Bronchial epithelial cell (primary cell): ENCODE measurements around the gene HCAR1. TPM values are rescaled to one million over a fixed set of nuclear protein-coding genes. Genes with fewer than 3 reads are reported as not detected.
A peak's percentile ranks its signal among the peaks of the same experiment; 100 is the strongest.

ENCODE experiments used
- DNase-seq: peaks from one replicate; pipeline ENCODE4 v3.0.0-alpha.2; 2010; ENCODE audit warnings: low read depth
- FAIRE-seq: peaks from 2 replicates; lab custom pipeline; 2011; peaks lifted over from hg19 to GRCh38; lab: Jason Lieb, UNC
- H3K27me3 ChIP-seq: 2 replicates; pipeline ENCODE4 v1.5.1; 2011; ENCODE audit warnings: low read length; ENCODE audit not compliant: control insufficient read depth, insufficient read depth
- H3K36me3 ChIP-seq: 2 replicates; pipeline ENCODE4 v1.5.1; 2011; ENCODE audit warnings: low read length; ENCODE audit not compliant: control insufficient read depth, insufficient read depth
- H3K4me3 ChIP-seq: 2 replicates; pipeline ENCODE4 v1.5.1; 2011; ENCODE audit warnings: mild to moderate bottlenecking, low read depth, low read length, control low read depth
- total RNA-seq: library from RNA; depleted of rRNA; stranded (reverse); fragments of >200 nt; gene quantifications from 2 replicates; pipeline ENCODE4 v1.2.1, GENCODE V29; 2014
- TF ChIP-seq, protein P1 (sequence below): IDR thresholded peaks from 2 replicates; pipeline ENCODE4 v1.5.1; 2011; ENCODE audit warnings: mild to moderate bottlenecking, moderate library complexity, low read length, control low read depth, inconsistent platforms; ENCODE audit not compliant: insufficient read depth, severe bottlenecking

Gene HCAR1
- total RNA-seq, 1 donor from 2014 or later = under 0.01 TPM

DNA sequence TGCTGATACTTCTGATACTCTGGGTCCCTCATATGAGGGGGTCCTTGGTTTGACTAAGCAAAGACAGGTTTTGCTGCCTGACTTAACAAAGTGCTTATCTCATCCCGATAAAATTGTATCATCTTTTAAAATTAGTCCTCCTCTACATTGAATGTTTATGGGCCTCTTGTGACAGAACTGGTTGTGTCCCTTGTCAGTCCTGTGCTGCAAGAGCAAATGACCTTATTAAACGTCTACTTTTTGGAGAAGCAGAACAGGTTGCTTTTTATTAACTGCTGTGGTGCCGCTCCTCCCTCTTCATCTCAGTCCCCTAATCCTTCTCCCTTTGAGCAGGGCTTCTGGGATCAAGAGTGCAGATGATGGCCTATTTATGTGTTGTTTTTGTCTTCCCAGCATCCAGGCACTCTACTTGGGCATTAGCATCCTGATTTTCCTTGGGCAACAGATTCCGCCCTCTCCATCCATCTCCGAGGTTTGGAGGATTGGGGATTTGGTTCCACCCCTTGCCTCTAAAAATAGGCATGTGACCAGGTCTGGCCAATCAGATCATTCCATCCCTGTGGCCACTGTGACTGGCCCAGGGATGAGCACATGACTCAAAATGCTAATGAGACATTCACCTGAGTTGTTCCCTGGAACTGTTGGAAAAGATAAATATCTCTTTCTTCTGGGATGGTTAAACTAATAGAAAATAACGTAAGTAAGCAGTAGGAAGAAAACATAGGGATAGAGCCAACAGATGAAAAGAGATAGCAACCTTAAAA is 19.1 kb upstream of the HCAR1 start:
- DNase-seq = no peak
- no peak overlapping the region for H3K4me3 ChIP-seq

DNA sequence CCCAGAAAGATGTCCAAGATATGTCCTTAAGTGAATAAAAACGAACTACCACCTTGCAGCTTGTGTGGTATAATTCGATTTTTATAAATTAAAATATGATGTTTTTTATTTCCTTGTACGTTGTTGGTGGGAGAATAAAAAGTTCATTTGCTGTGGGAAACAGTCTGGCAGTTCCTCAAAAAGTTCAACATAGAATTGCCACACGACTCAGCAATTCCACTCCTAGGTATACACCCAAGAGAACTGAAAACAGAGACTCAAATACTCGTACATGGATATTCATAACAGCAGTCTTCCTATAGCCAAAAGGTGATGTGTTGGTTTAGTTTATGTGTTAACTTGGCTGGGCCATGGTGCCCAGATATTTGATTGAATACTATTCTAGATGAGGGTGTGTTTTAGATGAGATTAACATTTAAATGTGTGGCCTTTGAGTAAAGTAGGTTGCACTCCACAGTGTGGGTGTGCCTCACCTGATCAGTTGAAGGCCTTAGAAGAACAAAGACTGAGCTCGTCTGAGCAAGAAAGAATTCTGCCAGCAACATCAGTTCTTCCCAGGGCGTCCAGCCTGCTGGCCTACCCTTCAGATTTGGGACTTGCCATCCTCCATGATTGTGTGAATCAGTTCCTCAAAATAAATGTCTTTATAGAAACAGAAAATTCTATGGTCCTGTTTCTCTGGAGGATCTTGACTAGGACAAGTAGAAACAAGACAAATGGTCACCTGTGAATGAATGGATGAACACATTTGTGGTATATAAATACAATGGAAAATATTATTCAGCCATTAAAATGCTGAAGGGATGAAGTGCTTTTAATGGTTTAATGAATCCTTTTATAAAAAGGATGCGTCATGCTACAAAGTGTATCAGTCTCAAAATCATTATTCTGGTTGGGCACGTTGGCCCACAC is 16.8 kb upstream of the HCAR1 start:
- peak; percentile 44 for DNase-seq
- TF ChIP-seq, protein P1, sequence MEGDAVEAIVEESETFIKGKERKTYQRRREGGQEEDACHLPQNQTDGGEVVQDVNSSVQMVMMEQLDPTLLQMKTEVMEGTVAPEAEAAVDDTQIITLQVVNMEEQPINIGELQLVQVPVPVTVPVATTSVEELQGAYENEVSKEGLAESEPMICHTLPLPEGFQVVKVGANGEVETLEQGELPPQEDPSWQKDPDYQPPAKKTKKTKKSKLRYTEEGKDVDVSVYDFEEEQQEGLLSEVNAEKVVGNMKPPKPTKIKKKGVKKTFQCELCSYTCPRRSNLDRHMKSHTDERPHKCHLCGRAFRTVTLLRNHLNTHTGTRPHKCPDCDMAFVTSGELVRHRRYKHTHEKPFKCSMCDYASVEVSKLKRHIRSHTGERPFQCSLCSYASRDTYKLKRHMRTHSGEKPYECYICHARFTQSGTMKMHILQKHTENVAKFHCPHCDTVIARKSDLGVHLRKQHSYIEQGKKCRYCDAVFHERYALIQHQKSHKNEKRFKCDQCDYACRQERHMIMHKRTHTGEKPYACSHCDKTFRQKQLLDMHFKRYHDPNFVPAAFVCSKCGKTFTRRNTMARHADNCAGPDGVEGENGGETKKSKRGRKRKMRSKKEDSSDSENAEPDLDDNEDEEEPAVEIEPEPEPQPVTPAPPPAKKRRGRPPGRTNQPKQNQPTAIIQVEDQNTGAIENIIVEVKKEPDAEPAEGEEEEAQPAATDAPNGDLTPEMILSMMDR = no peak

More for the DNA sequence above, 19.1 kb upstream of the HCAR1 start:
- TF ChIP-seq, protein P1 = no peak
- FAIRE-seq = no peak
- no peaks in the 10 kb centered on the region for H3K27me3 ChIP-seq
- H3K36me3 ChIP-seq = no peaks in the 10 kb centered on the region

DNA sequence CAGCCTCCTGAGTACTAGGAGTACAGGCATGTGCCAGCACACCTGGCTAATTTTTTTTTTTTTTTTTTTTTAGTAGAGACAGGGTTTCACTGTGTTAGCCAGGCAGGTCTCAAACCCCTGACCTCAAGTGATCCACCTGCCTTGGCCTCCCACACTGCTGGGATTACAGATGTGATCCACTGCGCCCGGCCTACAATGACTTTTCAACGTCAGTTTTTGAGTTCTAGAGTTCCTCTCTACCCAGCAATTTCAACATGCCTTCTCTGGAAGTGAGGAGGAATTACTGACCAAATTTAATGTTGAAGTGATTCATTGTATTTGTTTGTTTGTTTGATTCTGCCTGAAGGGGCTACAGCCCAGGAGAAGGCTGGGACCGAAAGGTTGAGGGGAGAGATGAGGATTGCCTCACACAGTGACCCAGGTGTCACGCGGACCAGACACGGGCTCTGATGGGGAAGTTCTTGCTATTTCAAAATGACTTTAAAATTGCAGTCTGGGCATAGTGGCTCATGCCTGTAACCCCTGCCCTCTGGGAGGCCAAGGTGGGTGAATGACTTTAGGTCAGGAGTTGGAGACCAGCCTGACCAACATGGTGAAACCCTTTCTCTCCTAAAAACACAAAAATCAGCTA is 13.4 kb upstream of the HCAR1 start:
- DNase-seq (no peak), FAIRE-seq (no peak)
- TF ChIP-seq, protein P1 = no peak
- Histone ChIP-seq H3K27me3 (no peaks in the 10 kb centered on the region), H3K4me3 (no peak overlapping the region), H3K36me3 (no peaks in the 10 kb centered on the region)

More for the DNA sequence above, 16.8 kb upstream of the HCAR1 start:
- Histone ChIP-seq H3K27me3 (no peaks in the 10 kb centered on the region), H3K4me3 (no peak overlapping the region), H3K36me3 (no peaks in the 10 kb centered on the region)
- no peak for FAIRE-seq

DNA sequence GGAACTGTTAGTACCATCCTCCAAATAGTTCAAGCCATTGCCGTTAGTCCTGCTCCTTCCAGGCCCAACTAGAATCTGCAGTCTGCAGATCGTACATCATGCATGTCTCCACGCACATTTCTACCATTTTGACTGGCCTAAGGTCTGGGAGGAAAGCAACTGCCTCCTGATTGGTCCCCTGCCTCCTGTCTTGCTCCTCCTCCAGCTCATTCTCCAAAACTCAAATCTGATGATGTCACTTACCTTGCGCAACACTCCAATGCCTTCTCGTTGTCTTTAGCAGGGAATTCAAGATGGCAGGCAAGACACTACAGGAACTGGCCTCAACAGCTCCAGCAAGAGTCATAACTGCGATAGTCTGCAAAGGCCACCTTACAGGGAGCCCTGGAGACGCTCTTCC is 9.7 kb upstream of the HCAR1 start:
- TF ChIP-seq, protein P1 = no peak
- Histone ChIP-seq H3K27me3 (no peaks in the 10 kb centered on the region), H3K36me3 (no peaks in the 10 kb centered on the region), H3K4me3 (no peak overlapping the region)
- FAIRE-seq (no peak), DNase-seq (no peak)

DNA sequence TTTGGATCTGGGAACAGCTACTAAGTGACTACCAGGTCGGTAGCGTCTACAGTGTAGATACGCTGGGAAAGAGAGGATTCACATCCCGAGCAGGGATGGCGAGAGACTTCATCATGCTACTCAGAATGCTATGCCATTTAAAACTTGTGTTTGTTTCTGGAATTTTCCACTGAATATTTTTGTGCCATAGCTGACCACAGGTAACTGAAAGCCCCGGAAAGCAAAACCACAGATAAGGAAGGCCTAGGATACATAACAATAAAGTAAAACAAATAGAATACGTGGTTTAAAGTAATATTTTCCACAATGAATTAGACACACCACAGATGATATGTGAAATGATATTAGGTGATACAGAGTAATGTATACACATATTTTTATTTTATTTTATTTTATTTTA is 7.9 kb upstream of the HCAR1 start:
- DNase-seq (no peak), FAIRE-seq (no peak)
- TF ChIP-seq, protein P1 = no peak
- H3K27me3 ChIP-seq = no peaks in the 10 kb centered on the region
- H3K36me3 ChIP-seq = no peaks in the 10 kb centered on the region
- no peak overlapping the region for H3K4me3 ChIP-seq
